Testis (tissue), 2 donors: Measurements from ENCODE around the gene ANO1.

Experiments used
- POLR2A ChIP-seq: fragments of 450-650 bp; IDR thresholded peaks from one replicate; pipeline ENCODE4 v1.6.1; 2017; ENCODE audit warnings: antibody characterized with exemption, mild to moderate bottlenecking, moderate library complexity
- TF ChIP-seq, protein P1 (sequence below), 3 experiments: fragments of 450-650 bp in 2 of 3; fragments of 200-600 bp in 1 of 3; sonication (generic) in 1 of 3; IDR thresholded peaks; one replicate each; pipeline ENCODE4 v1.5.1; 2016 to 2019; ENCODE audit warnings: antibody characterized with exemption in 3 of 3, mild to moderate bottlenecking in 2 of 3, moderate library complexity in 1 of 3

DNA sequence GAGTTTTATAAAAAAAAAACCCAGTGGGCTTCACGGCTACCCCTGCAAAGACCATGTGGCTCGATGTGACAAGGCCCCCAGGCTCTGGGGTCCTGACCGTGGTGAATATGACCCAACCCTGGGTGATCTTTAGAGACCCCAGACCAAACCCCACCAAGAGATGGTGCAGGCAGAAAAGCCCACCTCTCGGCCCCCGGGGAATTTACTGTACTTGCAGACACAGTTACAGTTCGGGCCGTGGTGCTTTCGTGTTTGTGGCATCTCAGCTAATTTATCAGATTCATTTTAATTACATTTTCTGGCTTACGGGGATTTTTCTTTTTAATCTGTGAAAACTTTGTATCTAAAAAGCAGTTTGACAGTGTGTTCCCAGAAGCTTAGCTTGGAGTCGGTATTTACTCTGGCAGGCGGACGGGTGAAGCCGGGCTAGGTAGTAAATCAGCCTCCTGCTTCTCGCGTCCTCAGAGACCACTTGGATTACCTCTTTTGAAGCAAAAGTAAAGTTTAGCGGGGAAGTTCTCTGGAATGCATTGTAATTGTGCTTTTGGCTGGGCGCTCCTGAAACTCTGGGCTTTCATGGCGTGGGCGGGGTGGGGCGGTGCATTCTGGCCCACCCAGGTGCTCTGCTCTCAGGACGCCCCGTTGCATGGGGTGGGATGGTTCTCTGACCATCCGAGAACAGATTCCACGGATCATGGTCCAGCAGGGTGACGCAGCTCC, 25.3 kb downstream of the ANO1 start:
- no peak for TF ChIP-seq POLR2A
- TF ChIP-seq, protein P1, sequence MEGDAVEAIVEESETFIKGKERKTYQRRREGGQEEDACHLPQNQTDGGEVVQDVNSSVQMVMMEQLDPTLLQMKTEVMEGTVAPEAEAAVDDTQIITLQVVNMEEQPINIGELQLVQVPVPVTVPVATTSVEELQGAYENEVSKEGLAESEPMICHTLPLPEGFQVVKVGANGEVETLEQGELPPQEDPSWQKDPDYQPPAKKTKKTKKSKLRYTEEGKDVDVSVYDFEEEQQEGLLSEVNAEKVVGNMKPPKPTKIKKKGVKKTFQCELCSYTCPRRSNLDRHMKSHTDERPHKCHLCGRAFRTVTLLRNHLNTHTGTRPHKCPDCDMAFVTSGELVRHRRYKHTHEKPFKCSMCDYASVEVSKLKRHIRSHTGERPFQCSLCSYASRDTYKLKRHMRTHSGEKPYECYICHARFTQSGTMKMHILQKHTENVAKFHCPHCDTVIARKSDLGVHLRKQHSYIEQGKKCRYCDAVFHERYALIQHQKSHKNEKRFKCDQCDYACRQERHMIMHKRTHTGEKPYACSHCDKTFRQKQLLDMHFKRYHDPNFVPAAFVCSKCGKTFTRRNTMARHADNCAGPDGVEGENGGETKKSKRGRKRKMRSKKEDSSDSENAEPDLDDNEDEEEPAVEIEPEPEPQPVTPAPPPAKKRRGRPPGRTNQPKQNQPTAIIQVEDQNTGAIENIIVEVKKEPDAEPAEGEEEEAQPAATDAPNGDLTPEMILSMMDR (IDR thresholded peaks at IDR 0.05) = no peak
